Measurements from ENCODE around the gene ADD3.

ADD3 gene

DNA sequence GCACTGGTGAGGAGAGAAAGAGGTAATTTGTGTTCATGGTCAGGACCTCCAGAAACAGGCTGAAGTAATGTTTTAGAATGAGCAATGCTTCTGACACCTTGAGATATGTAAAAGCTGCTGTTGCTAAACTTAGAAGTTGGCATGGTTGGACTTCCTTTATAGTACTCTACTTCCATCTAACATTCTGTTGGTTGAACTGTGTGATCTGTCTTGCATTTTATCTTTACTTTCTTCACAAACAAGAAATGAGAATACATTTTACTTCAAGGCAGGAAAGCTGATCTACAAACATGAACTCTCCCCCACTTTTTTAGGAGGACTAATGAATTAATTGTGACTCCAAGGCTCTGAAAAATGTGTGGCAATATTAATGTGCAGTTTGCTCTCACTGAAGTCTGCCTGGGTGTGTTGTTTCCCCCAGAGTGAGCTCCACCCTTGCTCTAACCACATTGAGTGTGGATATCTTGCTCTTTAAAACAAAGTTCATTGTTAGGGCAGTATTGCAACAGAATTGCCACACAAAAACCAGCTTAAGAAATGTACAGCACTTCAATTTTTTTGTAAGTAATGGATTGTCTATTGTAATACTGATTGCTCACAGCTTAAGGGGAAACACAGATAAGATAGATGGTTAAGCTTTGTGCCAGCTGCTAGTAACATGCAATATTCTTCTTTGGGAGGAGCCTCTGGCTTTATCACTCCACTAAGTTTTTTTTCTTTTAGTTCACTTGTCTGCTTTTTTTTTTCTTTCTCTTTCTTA lies 69.0 kb downstream of the ADD3 start:
- H3K27me3 ChIP-seq (ENCODE audit: insufficient read depth, low read length, poor library complexity, severe bottlenecking): no peaks in the 10 kb centered on the region
- H3K9ac ChIP-seq (ENCODE audit: low read depth, low read length, poor library complexity, severe bottlenecking): peak overlapping the region; percentile 63
- H3K4me2 ChIP-seq (ENCODE audit: low read depth, low read length, poor library complexity, severe bottlenecking): peak overlapping the region; percentile 83
- H3K36me3 ChIP-seq (ENCODE audit: insufficient read depth, low read length): no peaks in the 10 kb centered on the region
- no peaks in the 10 kb centered on the region for H3K9me3 ChIP-seq (ENCODE audit: insufficient read depth, low read depth, low read length)
- peaks cover 83% of the 10 kb centered on the region for H3K79me2 ChIP-seq (ENCODE audit: insufficient read depth, low read length)
- peaks cover 14% of the 10 kb centered on the region; the same call in 1 of the 2 replicates for H3F3A ChIP-seq (ENCODE audit: low read depth)
- no peaks in the 10 kb centered on the region for H3K9me2 ChIP-seq (replicated peaks; ENCODE audit: low read depth, low read length)
- H4K20me1 ChIP-seq (ENCODE audit: insufficient read depth, low read length, poor library complexity, severe bottlenecking): peaks cover 4% of the 10 kb centered on the region
- H3K4me3 ChIP-seq (ENCODE audit: low read length, poor library complexity, severe bottlenecking): peak overlapping the region; percentile 65
- H3K4me1 ChIP-seq (ENCODE audit: insufficient read depth, low read length, poor library complexity, severe bottlenecking): peaks cover 79% of the 10 kb centered on the region
- 0 out of 2 replicates have a peak overlapping the region, but pooled peaks have one; percentile 8 for H2AFZ ChIP-seq (ENCODE audit: low read length)
- no peak for TF ChIP-seq EZH2phosphoT487 (IDR thresholded peaks at IDR 0.05; ENCODE audit: borderline replicate concordance)
- TF ChIP-seq, protein P1, sequence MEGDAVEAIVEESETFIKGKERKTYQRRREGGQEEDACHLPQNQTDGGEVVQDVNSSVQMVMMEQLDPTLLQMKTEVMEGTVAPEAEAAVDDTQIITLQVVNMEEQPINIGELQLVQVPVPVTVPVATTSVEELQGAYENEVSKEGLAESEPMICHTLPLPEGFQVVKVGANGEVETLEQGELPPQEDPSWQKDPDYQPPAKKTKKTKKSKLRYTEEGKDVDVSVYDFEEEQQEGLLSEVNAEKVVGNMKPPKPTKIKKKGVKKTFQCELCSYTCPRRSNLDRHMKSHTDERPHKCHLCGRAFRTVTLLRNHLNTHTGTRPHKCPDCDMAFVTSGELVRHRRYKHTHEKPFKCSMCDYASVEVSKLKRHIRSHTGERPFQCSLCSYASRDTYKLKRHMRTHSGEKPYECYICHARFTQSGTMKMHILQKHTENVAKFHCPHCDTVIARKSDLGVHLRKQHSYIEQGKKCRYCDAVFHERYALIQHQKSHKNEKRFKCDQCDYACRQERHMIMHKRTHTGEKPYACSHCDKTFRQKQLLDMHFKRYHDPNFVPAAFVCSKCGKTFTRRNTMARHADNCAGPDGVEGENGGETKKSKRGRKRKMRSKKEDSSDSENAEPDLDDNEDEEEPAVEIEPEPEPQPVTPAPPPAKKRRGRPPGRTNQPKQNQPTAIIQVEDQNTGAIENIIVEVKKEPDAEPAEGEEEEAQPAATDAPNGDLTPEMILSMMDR (conservative IDR thresholded peaks at IDR 0.05; ENCODE audit: low read length): no peak

DNA sequence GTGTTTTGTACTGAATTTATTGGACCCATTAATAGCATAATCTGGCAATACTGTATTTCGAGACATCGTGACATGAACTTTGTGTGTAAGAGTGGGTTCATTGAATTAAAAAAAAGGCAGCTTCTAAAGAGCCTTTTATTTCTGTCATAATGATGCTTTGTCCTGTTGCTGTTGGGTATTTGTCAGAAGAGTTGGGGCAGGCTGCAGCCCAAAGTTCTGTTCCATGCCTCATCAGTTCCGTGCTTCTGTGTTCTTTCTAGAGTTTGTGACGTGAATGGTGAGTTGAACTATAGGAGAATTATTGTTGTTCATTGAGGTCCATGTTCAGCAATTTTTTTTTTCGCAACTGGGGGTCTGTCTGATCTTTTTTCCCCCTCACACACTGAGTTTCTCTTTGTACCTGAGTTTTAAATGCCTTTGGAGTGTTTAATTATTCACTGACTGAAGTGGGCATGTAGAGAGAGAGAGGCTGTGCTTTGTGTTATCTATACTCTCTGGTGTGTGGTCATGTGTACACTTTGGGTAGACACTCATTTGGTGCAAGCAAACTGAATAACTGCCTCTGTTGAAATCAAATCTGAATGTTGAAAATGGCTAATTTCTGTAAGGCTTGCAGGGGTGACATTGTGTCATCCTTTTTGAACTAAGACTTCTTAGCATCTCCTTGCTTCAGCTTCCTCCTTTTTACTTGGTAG lies 69.8 kb downstream of the ADD3 start:
- H3K9me2 ChIP-seq (replicated peaks; ENCODE audit: low read depth, low read length): no peaks in the 10 kb centered on the region
- no peaks in the 10 kb centered on the region for H3K27me3 ChIP-seq (ENCODE audit: insufficient read depth, low read length, poor library complexity, severe bottlenecking)
- H3K4me3 ChIP-seq (ENCODE audit: low read length, poor library complexity, severe bottlenecking): peak overlapping the region; percentile 65
- no peaks in the 10 kb centered on the region for H3K9me3 ChIP-seq (ENCODE audit: insufficient read depth, low read depth, low read length)
- no peak overlapping the region for H2AFZ ChIP-seq (ENCODE audit: low read length)
- TF ChIP-seq, protein P1 (conservative IDR thresholded peaks at IDR 0.05; ENCODE audit: low read length): no peak
- no peak for TF ChIP-seq EZH2phosphoT487 (IDR thresholded peaks at IDR 0.05; ENCODE audit: borderline replicate concordance)
- H3K79me2 ChIP-seq (ENCODE audit: insufficient read depth, low read length): peaks cover 86% of the 10 kb centered on the region
- H3K4me2 ChIP-seq (ENCODE audit: low read depth, low read length, poor library complexity, severe bottlenecking): peak overlapping the region; percentile 83
- peak overlapping the region; percentile 63 for H3K9ac ChIP-seq (ENCODE audit: low read depth, low read length, poor library complexity, severe bottlenecking)
- H3F3A ChIP-seq (ENCODE audit: low read depth): peaks cover 14% of the 10 kb centered on the region; the same call in 1 of the 2 replicates
- peaks cover 83% of the 10 kb centered on the region for H3K4me1 ChIP-seq (ENCODE audit: insufficient read depth, low read length, poor library complexity, severe bottlenecking)
- peaks cover 4% of the 10 kb centered on the region for H4K20me1 ChIP-seq (ENCODE audit: insufficient read depth, low read length, poor library complexity, severe bottlenecking)
- H3K36me3 ChIP-seq (ENCODE audit: insufficient read depth, low read length): no peaks in the 10 kb centered on the region

DNA sequence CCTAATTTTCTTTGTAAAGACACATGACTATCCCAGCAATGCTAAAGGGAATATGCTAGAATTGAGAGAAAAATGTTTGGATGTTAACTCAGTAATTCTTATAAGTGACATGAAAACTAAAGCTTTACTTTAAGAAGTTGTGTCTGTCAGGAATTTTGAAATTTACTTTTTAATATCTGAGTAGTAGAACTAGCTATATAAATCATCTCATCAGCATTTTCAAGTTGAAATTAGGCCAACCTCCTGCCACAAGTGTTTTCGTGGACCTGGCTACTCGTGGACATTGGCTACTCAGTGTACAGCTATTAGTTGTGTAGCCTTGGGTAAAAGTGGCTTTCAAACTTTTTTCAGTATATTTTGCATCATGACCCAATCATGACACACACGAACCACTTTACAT lies 70.5 kb downstream of the ADD3 start:
- Histone ChIP-seq H3K9me3 (ENCODE audit: insufficient read depth, low read depth, low read length) (no peaks in the 10 kb centered on the region), H2AFZ (ENCODE audit: low read length) (no peak overlapping the region), H3F3A (ENCODE audit: low read depth) (peaks cover 14% of the 10 kb centered on the region; the same call in 1 of the 2 replicates), H3K79me2 (ENCODE audit: insufficient read depth, low read length) (peaks cover 88% of the 10 kb centered on the region), H3K36me3 (ENCODE audit: insufficient read depth, low read length) (no peaks in the 10 kb centered on the region), H4K20me1 (ENCODE audit: insufficient read depth, low read length, poor library complexity, severe bottlenecking) (peaks cover 4% of the 10 kb centered on the region), H3K4me2 (ENCODE audit: low read depth, low read length, poor library complexity, severe bottlenecking) (peak overlapping the region; percentile 83), H3K9me2 (replicated peaks; ENCODE audit: low read depth, low read length) (no peaks in the 10 kb centered on the region), H3K27me3 (ENCODE audit: insufficient read depth, low read length, poor library complexity, severe bottlenecking) (no peaks in the 10 kb centered on the region), H3K9ac (ENCODE audit: low read depth, low read length, poor library complexity, severe bottlenecking) (peak overlapping the region; percentile 63), H3K4me3 (ENCODE audit: low read length, poor library complexity, severe bottlenecking) (no peak overlapping the region), H3K4me1 (ENCODE audit: insufficient read depth, low read length, poor library complexity, severe bottlenecking) (peaks cover 86% of the 10 kb centered on the region)
- TF ChIP-seq EZH2phosphoT487 (IDR thresholded peaks at IDR 0.05; ENCODE audit: borderline replicate concordance): no peak
- TF ChIP-seq, protein P1 (conservative IDR thresholded peaks at IDR 0.05; ENCODE audit: low read length): no peak
